K562 (cell line): ENCODE data around the gene SLC16A4. TPM values are rescaled to one million over a fixed set of nuclear protein-coding genes. Genes with fewer than 3 reads are reported as not detected.
A peak's percentile ranks its signal among the peaks of the same experiment; 100 is the strongest.

ENCODE experiments used
- BHLHE40 ChIP-seq: IDR thresholded peaks from 2 replicates; pipeline ENCODE4 v1.6.1; 2011; ENCODE audit warnings: low read length, improper control_type of control experiment
- HDAC3 ChIP-seq: fragments of 450-650 bp; IDR thresholded peaks from 2 replicates; pipeline ENCODE4 v1.6.1; 2018; ENCODE audit warnings: borderline replicate concordance, mild to moderate bottlenecking, moderate library complexity; ENCODE audit not compliant: partially characterized antibody
- HDAC6 ChIP-seq: IDR thresholded peaks from 2 replicates; pipeline ENCODE4 v1.6.1; 2012; ENCODE audit warnings: low read depth, mild to moderate bottlenecking, control low read depth, inconsistent platforms, low read length, moderate library complexity
- MGA ChIP-seq: fragments of 450-650 bp; IDR thresholded peaks from 2 replicates; pipeline ENCODE4 v1.6.1; 2016; ENCODE audit warnings: mild to moderate bottlenecking, moderate library complexity
- NFXL1 ChIP-seq: fragments of 450-650 bp; formaldehyde crosslinking; IDR thresholded peaks from 2 replicates; pipeline ENCODE4 v1.4.0; 2021; ENCODE audit warnings: mild to moderate bottlenecking
- NRF1 ChIP-seq, 2 experiments: fragments of 450-650 bp; IDR thresholded peaks in 1 of 2; conservative IDR thresholded peaks in 1 of 2; 2 replicates each; pipeline ENCODE4 v1.6.1; 2014; ENCODE audit warnings: mild to moderate bottlenecking in 2 of 2
- PHF8 ChIP-seq: fragments of 200-600 bp; sonication (generic); IDR thresholded peaks from 2 replicates; pipeline ENCODE4 v1.6.1; 2012; ENCODE audit warnings: mixed run types, mild to moderate bottlenecking, inconsistent platforms, low read length, moderate library complexity, borderline replicate concordance
- SIN3B ChIP-seq: fragments of 450-650 bp; IDR thresholded peaks from 2 replicates; pipeline ENCODE4 v1.6.1; 2017; ENCODE audit warnings: low read depth, mild to moderate bottlenecking, moderate library complexity
- TSC22D4 ChIP-seq: fragments of 450-650 bp; IDR thresholded peaks from 2 replicates; pipeline ENCODE4 v1.6.1; 2016; ENCODE audit warnings: missing genetic modification characterization, missing biosample characterization, control low read depth
- USF1 ChIP-seq: sonication (generic); formaldehyde crosslinking; IDR thresholded peaks from 2 replicates; pipeline ENCODE4 v1.9.0; 2022; ENCODE audit warnings: mild to moderate bottlenecking, missing genetic modification reagents
- ZFX ChIP-seq: sonication (generic); formaldehyde crosslinking; IDR thresholded peaks from 2 replicates; pipeline ENCODE4 v1.8.0; 2022; ENCODE audit warnings: mild to moderate bottlenecking, missing genetic modification reagents, moderate library complexity
- ZNF224 ChIP-seq: sonication (generic); formaldehyde crosslinking; IDR thresholded peaks from 2 replicates; pipeline ENCODE4 v1.8.0; 2022; ENCODE audit warnings: mild to moderate bottlenecking, missing genetic modification reagents
- polyA plus RNA-seq, 8 experiments: library from polyadenylated mRNA; depleted of rRNA in 4 of 8; stranded (reverse) in 5 of 8; unstranded in 3 of 8; fragments of >200 nt; fragmentation: Nextera tagmentation in 2 of 8; fragmentation: Illumina TruSeq in 1 of 8; extraction: Ambion mirVana in 2 of 8; extraction: Trizol in 1 of 8; gene quantifications; 2 replicates each; pipeline versions ENCODE4 v1.2.1 to v1.2.3, GENCODE V29; 2011 to 2014; ENCODE audit warnings: inconsistent platforms in 1 of 8, missing spikeins in 1 of 8
- total RNA-seq, 7 experiments: library from RNA; depleted of rRNA in 6 of 7; stranded (reverse); fragments of >200 nt in 6 of 7; fragmentation: Illumina TruSeq in 2 of 7; extraction: Trizol in 2 of 7; gene quantifications; 2 replicates each; pipeline versions ENCODE4 v1.2.1 to v1.2.3, GENCODE V29; 2011 to 2021; ENCODE audit warnings: low replicate concordance in 1 of 7
- TF ChIP-seq, protein P1 (sequence below): fragments of 450-650 bp; formaldehyde crosslinking; IDR thresholded peaks from 2 replicates; pipeline ENCODE4 v1.4.0; 2020; ENCODE audit warnings: mild to moderate bottlenecking, mixed read lengths

Gene SLC16A4
- total and polyA plus RNA-seq, 9 of the 15 experiments (the other 6 are each of a cell fraction or from before 2014, with no cell fraction given): 0.04 to 0.31 (median 0.18) TPM; not detected in 1

DNA sequence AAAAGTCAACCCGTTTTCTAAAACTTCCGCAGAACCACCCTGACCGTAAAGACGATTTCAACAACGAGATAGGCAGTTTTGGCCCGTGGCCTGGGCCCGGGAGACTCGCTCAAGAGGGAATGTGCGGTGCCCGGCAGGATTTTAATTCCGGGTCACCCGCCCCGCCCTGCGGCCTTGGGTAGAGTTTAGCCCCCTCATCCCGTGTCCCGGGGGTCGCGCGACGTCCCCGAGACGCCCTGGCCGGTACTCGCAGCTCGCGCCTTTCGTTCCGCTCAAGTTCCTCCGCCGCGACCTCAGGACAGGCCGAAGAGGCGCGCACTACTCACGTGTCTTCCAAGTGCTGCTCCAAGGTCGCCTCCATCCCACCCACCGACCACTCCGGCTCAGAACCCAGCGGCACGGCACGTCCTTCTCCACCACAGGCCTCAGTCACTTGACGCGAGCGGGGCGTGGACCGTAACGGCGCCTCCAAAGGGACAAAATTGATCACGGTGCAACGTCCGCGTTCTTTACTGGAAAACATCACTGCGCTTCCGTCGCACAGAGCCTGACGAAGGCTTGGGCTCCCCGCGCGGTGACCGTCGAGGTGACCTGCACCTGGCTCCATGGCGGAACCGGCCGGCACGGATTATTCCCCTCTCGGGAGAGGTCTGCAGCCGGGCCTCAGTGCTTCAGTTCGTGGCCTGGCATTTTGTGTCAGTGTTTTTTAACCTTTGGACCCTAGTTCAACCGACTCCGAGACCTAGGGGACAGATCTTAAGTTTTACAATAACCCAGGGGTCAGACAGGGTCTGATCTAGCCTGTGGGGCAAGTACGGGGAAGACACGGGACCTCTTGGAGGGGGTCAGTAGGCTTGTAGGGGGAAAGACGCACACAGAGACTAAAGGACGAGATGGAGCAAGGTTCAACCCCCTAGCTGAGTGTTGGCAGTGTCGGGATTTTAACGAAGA lies 16.7 kb upstream of the SLC16A4 start, which contains the start of gene LAMTOR5 (continued):
- TF ChIP-seq MGA (peak; percentile 87), NFXL1 (CRISPR knock-in tag) (0 out of 2 replicates have a peak, but pooled peaks have one; percentile 32), USF1 (CRISPR knock-in tag) (peak; percentile 84), HDAC3 (no peak), TSC22D4 (tag) (no peak), BHLHE40 (peak; percentile 83), SIN3B (peak; percentile 92), PHF8 (peak; percentile 99), NRF1 (conservative IDR thresholded peaks at IDR 0.05 in 1 of 2, IDR thresholded peaks at IDR 0.05 in 1 of 2) (peak; percentile 32 to 58; a peak in 3 of 4 replicates), HDAC6 (no peak), ZNF224 (CRISPR knock-in tag) (0 out of 2 replicates have a peak, but pooled peaks have one; percentile 34), ZFX (peak; percentile 98)
- TF ChIP-seq, protein P1, sequence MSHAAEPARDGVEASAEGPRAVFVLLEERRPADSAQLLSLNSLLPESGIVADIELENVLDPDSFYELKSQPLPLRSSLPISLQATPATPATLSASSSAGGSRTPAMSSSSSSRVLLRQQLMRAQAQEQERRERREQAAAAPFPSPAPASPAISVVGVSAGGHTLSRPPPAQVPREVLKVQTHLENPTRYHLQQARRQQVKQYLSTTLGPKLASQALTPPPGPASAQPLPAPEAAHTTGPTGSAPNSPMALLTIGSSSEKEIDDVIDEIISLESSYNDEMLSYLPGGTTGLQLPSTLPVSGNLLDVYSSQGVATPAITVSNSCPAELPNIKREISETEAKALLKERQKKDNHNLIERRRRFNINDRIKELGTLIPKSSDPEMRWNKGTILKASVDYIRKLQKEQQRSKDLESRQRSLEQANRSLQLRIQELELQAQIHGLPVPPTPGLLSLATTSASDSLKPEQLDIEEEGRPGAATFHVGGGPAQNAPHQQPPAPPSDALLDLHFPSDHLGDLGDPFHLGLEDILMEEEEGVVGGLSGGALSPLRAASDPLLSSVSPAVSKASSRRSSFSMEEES (CRISPR knock-in tag): no peak
